GM23338 (cell line): ENCODE results near the gene CD46. TPM values are rescaled to one million over a fixed set of nuclear protein-coding genes. Genes with fewer than 3 reads are reported as not detected.

Experiments
- ATAC-seq: fragments of 200-7000 bp; cut with Tn5 transposase; 3 replicates; pipeline ENCODE4 v1.9.1; 2020
- DNase-seq: peaks from one replicate; pipeline ENCODE4 v3.0.0-alpha.2; 2015; ENCODE audit warnings: low spot score
- H2AFZ ChIP-seq: fragments of 200-600 bp; sonication (generic); 2 replicates; pipeline ENCODE4 v1.8.0; 2016; ENCODE audit warnings: antibody characterized with exemption, mild to moderate bottlenecking, moderate library complexity
- H3F3A ChIP-seq: fragments of 200-600 bp; sonication (generic); replicated peaks from 2 replicates; pipeline ENCODE4 v1.8.0; 2017; ENCODE audit warnings: antibody characterized with exemption, mixed run types, low read depth
- H3K27ac ChIP-seq: fragments of 200-600 bp; sonication (generic); 2 replicates; pipeline ENCODE4 v1.6.1; 2016; ENCODE audit warnings: low read depth
- H3K27me3 ChIP-seq: fragments of 200-600 bp; sonication (generic); 2 replicates; pipeline ENCODE4 v1.8.0; 2016; ENCODE audit warnings: mild to moderate bottlenecking, mixed run types, moderate library complexity; ENCODE audit not compliant: insufficient read depth
- H3K36me3 ChIP-seq: fragments of 200-600 bp; sonication (generic); 2 replicates; pipeline ENCODE4 v1.8.0; 2016; ENCODE audit warnings: mild to moderate bottlenecking; ENCODE audit not compliant: insufficient read depth
- H3K4me1 ChIP-seq: fragments of 200-600 bp; sonication (generic); 2 replicates; pipeline ENCODE4 v1.8.0; 2016; ENCODE audit warnings: mild to moderate bottlenecking, moderate library complexity; ENCODE audit not compliant: insufficient read depth
- H3K4me2 ChIP-seq: fragments of 200-600 bp; sonication (generic); 2 replicates; pipeline ENCODE4 v1.7.1; 2017; ENCODE audit warnings: mixed run types
- H3K4me3 ChIP-seq: fragments of 200-600 bp; sonication (generic); 2 replicates; pipeline ENCODE4 v1.6.1; 2016; ENCODE audit warnings: mixed run types
- H3K79me2 ChIP-seq: fragments of 200-600 bp; sonication (generic); replicated peaks from 2 replicates; pipeline ENCODE4 v1.8.0; 2017; ENCODE audit warnings: mild to moderate bottlenecking; ENCODE audit not compliant: insufficient read depth
- H3K9me2 ChIP-seq: fragments of 200-600 bp; sonication (generic); 2 replicates; pipeline ENCODE4 v1.8.0; 2017; ENCODE audit not compliant: insufficient read depth
- H4K20me1 ChIP-seq: fragments of 200-600 bp; sonication (generic); replicated peaks from 2 replicates; pipeline ENCODE4 v1.8.0; 2017; ENCODE audit warnings: mild to moderate bottlenecking; ENCODE audit not compliant: insufficient read depth
- H3K27ac Mint-ChIP-seq: 2 replicates; pipeline ENCODE4 v1.8.0; 2020; ENCODE audit warnings: inconsistent platforms, mild to moderate bottlenecking, moderate library complexity, mixed read lengths
- H3K27me3 Mint-ChIP-seq: 3 replicates; pipeline ENCODE4 v1.8.0; 2022; ENCODE audit warnings: low read depth, mild to moderate bottlenecking, moderate library complexity, mixed read lengths, inconsistent platforms; ENCODE audit not compliant: insufficient read depth, poor library complexity
- H3K36me3 Mint-ChIP-seq: 3 replicates; pipeline ENCODE4 v1.8.0; 2021; ENCODE audit warnings: low read depth, mild to moderate bottlenecking, inconsistent platforms, moderate library complexity, mixed read lengths
- H3K4me1 Mint-ChIP-seq: 3 replicates; pipeline ENCODE4 v1.8.0; 2020; ENCODE audit warnings: mild to moderate bottlenecking, inconsistent platforms, mixed read lengths
- H3K4me3 Mint-ChIP-seq: 3 replicates; pipeline ENCODE4 v1.8.0; 2021; ENCODE audit warnings: moderate library complexity, mild to moderate bottlenecking, inconsistent platforms, mixed read lengths
- H3K9me3 Mint-ChIP-seq: 3 replicates; pipeline ENCODE4 v1.8.0; 2020; ENCODE audit warnings: moderate library complexity, mild to moderate bottlenecking, inconsistent platforms, mixed read lengths
- CREB1 ChIP-seq: fragments of 250-450 bp; sonication (Bioruptor Pico); IDR thresholded peaks from 2 replicates; pipeline ENCODE4 v1.5.0; 2020; ENCODE audit warnings: low read depth, mild to moderate bottlenecking, moderate library complexity
- CTCF ChIP-seq, 2 experiments: fragments of 200-600 bp in 1 of 2; sonication (generic) in 1 of 2; conservative IDR thresholded peaks; 2 replicates each; pipeline versions ENCODE4 v1.5.1 to v1.6.1; 2016 to 2017; ENCODE audit warnings: antibody characterized with exemption in 2 of 2, low read depth in 2 of 2, mild to moderate bottlenecking in 2 of 2, moderate library complexity in 1 of 2
- EZH2phosphoT487 ChIP-seq: fragments of 200-600 bp; sonication (generic); IDR thresholded peaks from one replicate; pipeline ENCODE4 v1.8.1; 2018; ENCODE audit warnings: antibody characterized with exemption; ENCODE audit not compliant: unreplicated experiment
- JUNB ChIP-seq: IDR thresholded peaks from one replicate; pipeline ENCODE4 v1.6.1; 2016; ENCODE audit warnings: antibody characterized with exemption; ENCODE audit not compliant: unreplicated experiment
- NANOG ChIP-seq: IDR thresholded peaks from 2 replicates; pipeline ENCODE4 v1.6.1; 2016; ENCODE audit warnings: antibody characterized with exemption, borderline replicate concordance
- POLR2AphosphoS5 ChIP-seq: IDR thresholded peaks from 2 replicates; pipeline ENCODE4 v1.6.1; 2016; ENCODE audit warnings: antibody characterized with exemption, low read depth
- REST ChIP-seq: IDR thresholded peaks from one replicate; pipeline ENCODE4 v1.6.1; 2018; ENCODE audit warnings: antibody characterized with exemption; ENCODE audit not compliant: unreplicated experiment
- STAT1 ChIP-seq: IDR thresholded peaks from one replicate; pipeline ENCODE4 v1.6.1; 2016; ENCODE audit warnings: antibody characterized with exemption; ENCODE audit not compliant: unreplicated experiment
- ZNF114 ChIP-seq: fragments of 250-450 bp; sonication (Bioruptor Pico); IDR thresholded peaks from 2 replicates; pipeline ENCODE4 v1.5.0; 2020; ENCODE audit warnings: mild to moderate bottlenecking, moderate library complexity
- ZNF331 ChIP-seq: fragments of 250-450 bp; sonication (Bioruptor Pico); IDR thresholded peaks from 2 replicates; pipeline ENCODE4 v1.5.0; 2020; ENCODE audit warnings: low read depth, mild to moderate bottlenecking, moderate library complexity
- ZNF462 ChIP-seq: fragments of 250-450 bp; sonication (Bioruptor Pico); IDR thresholded peaks from 2 replicates; pipeline ENCODE4 v1.5.0; 2020; ENCODE audit warnings: mild to moderate bottlenecking, moderate library complexity
- polyA plus RNA-seq: library from polyadenylated mRNA; unstranded; fragments of >200 nt; fragmentation: Nextera tagmentation; extraction: Ambion mirVana; gene quantifications from 2 replicates; pipeline ENCODE4 v1.2.1, GENCODE V29; 2016
- total RNA-seq: library from RNA; depleted of rRNA; stranded (reverse); fragments of >200 nt; shearing (Covaris generic); gene quantifications from 2 replicates; pipeline ENCODE4 v1.2.3, GENCODE V29; 2014

Gene CD46
- total and polyA plus RNA-seq, 2 experiments from 2014 or later, result 199 to 209 TPM

GRCh38 chr1:207829576-207829975 lies 77.7 kb downstream of the CD46 start:
- Mint-ChIP-seq H3K27ac (no peak overlapping the region), H3K27me3 (peaks cover 2% of the 10 kb centered on the region), H3K9me3 (no peaks in the 10 kb centered on the region), H3K36me3 (no peaks in the 10 kb centered on the region), H3K4me1 (peaks cover 2% of the 10 kb centered on the region; the same call in 1 of the 3 replicates), H3K4me3 (no peak overlapping the region)
- H3F3A ChIP-seq, result no peaks in the 10 kb centered on the region
- no peaks in the 10 kb centered on the region for H3K36me3 ChIP-seq
- H3K9me2 ChIP-seq, result no peaks in the 10 kb centered on the region
- no peak overlapping the region for H3K4me2 ChIP-seq
- no peaks in the 10 kb centered on the region for H3K79me2 ChIP-seq
- H3K27me3 ChIP-seq, result no peaks in the 10 kb centered on the region
- no peak overlapping the region for H3K4me3 ChIP-seq
- no peak overlapping the region for H2AFZ ChIP-seq
- TF ChIP-seq STAT1 (no peak), POLR2AphosphoS5 (no peak), EZH2phosphoT487 (no peak), NANOG (no peak), ZNF114 (no peak), ZNF462 (no peak), ZNF331 (CRISPR knock-in tag) (no peak), CTCF (conservative IDR thresholded peaks at IDR 0.05; ENCODE audit: low read depth in 2 of 2) (no peak), JUNB (no peak), REST (no peak), CREB1 (CRISPR knock-in tag) (no peak)
- DNase-seq, result no peak
- no peaks in the 10 kb centered on the region for H4K20me1 ChIP-seq
- no peak for ATAC-seq
- no peak overlapping the region for H3K27ac ChIP-seq
- no peaks in the 10 kb centered on the region for H3K4me1 ChIP-seq
